CD4-positive, alpha-beta T cell treated with Interleukin-6 at 100 ng/mL for 8 hours (primary cell): ENCODE results near the gene SHE.

Source experiments
- DNase-seq: peaks from one replicate; pipeline ENCODE4 v3.0.0-alpha.2; 2020; ENCODE audit warnings: mixed read lengths, low spot score

Gene SHE

GRCh38 chr1:154478639-154479038, 23.6 kb downstream of the SHE start:
- peak; percentile 49 for DNase-seq

- no peak for DNase-seq
Measured at GRCh38 chr1:154478013-154478412, 24.2 kb downstream of the SHE start.

- DNase-seq = no peak
Measured at GRCh38 chr1:154476791-154477190, 25.4 kb downstream of the SHE start.

GRCh38 chr1:154474802-154475201, 27.4 kb downstream of the SHE start:
- no peak for DNase-seq

GRCh38 chr1:154471304-154471703, 30.9 kb downstream of the SHE start:
- no peak for DNase-seq

GRCh38 chr1:154469844-154470560, 32.2 kb downstream of the SHE start:
- no peak for DNase-seq

- DNase-seq = no peak
Measured at GRCh38 chr1:154468535-154469250, 33.5 kb downstream of the SHE start.

GRCh38 chr1:154467434-154468102, 34.6 kb downstream of the SHE start:
- DNase-seq = peak; percentile 32

GRCh38 chr1:154466921-154467417, 35.2 kb downstream of the SHE start:
- no peak for DNase-seq

- DNase-seq = no peak
Measured at GRCh38 chr1:154466206-154466605, 36.0 kb downstream of the SHE start.

- DNase-seq = no peak
Measured at GRCh38 chr1:154465621-154466195, 36.5 kb downstream of the SHE start.

GRCh38 chr1:154463512-154463990, 38.7 kb downstream of the SHE start:
- peak; percentile 74 for DNase-seq

- peak; percentile 27 for DNase-seq
Measured at GRCh38 chr1:154460695-154461260, 41.4 kb downstream of the SHE start.

- no peak for DNase-seq
Measured at GRCh38 chr1:154459080-154459479, 43.1 kb downstream of the SHE start.

GRCh38 chr1:154456631-154457030, 45.6 kb downstream of the SHE start:
- no peak for DNase-seq

- no peak for DNase-seq
Measured at GRCh38 chr1:154454386-154455120, 47.7 kb downstream of the SHE start.

GRCh38 chr1:154453574-154454352, 48.4 kb downstream of the SHE start:
- DNase-seq = no peak

- no peak for DNase-seq
Measured at GRCh38 chr1:154453161-154453560, 49.1 kb downstream of the SHE start.

- DNase-seq = no peak
Measured at GRCh38 chr1:154448331-154448811, 53.8 kb downstream of the SHE start.

GRCh38 chr1:154446789-154447188, 55.4 kb downstream of the SHE start:
- no peak for DNase-seq
